HG03571 (cell line): ENCODE results near the gene FOLR1.
"Not testable (repeated sequence)": the region's sequence is repeated elsewhere in the genome, so short reads cannot be mapped to it uniquely, and the experiment has no call there.

Experiments
- ATAC-seq: cut with Tn5 transposase; IDR thresholded peaks from one replicate; pipeline ENCODE4 v1.9.1; 2021; ENCODE audit not compliant: unreplicated experiment

The FOLR1 gene

DNA sequence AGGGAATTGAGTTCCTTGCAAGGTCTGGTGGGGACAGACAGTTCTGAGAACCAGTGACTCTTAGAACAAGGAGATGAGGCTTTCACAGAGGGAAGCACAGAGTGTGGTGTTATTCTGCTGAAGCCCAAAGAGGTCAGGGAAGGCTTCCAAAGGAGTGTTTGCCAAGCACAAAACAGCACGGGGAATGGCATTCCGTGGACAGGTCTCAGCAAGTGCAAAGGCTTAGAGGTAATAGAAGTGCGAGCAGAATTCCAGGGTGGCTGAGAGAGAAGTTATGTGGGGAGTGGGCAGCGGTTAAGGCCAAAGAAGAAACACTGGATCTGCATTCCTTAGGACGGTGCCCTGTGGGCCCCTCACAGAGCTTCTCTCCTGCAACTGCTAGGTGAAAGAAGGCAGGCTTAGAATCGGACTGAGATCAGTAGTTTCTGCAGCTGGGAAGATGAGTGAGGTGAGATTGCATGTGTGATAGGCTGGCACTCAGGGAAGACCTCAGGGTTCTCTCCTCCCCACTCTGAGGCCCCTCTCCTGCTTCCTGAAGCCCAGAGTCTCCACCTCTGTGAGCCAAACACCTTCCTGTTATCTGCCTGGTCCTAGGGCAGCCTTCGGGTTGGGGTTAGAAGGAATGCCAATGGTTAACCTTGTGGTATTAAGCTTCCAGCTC is 10.9 kb upstream of the FOLR1 start:
- ATAC-seq, result not testable (repeated sequence)

GRCh38 chr11:72181553-72181958 is 10.4 kb upstream of the FOLR1 start:
- ATAC-seq, result not testable (repeated sequence)

- ATAC-seq, result no peak
Measured at GRCh38 chr11:72188267-72188666, 3.7 kb upstream of the FOLR1 start.

DNA sequence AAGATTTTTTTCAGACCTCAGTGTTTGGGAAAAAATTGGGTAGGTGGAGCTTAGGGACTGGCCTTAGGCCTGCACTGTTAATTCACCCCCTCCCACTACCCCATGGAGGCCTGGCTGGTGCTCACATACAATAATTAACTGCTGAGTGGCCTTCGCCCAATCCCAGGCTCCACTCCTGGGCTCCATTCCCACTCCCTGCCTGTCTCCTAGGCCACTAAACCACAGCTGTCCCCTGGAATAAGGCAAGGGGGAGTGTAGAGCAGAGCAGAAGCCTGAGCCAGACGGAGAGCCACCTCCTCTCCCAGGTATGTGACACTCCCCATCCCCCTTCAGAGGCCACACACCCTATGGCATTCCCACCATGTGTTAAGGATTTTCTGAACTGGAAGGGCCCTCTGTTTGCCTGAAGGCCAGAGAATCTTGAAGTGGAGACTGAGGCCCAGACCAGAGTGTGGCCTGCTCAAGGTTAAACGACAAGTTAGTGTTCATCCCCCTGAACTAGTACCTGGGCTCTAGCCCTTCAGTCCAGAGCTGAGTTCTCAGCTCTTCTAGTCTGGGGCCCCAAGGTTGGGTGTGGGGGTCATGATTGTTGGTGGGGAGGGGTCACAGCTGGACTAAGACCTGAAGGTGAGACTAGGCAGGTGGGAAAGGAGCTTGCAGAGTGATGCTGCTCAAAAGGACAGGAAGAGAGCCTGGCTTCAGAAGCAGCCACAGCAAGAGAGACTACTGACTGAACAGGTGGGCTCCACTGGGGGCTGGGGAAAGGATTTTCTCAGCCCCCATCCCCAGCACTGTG is 2.3 kb upstream of the FOLR1 start:
- ATAC-seq, result no peak

GRCh38 chr11:72190631-72191071 is 1.3 kb upstream of the FOLR1 start:
- no peak for ATAC-seq

DNA sequence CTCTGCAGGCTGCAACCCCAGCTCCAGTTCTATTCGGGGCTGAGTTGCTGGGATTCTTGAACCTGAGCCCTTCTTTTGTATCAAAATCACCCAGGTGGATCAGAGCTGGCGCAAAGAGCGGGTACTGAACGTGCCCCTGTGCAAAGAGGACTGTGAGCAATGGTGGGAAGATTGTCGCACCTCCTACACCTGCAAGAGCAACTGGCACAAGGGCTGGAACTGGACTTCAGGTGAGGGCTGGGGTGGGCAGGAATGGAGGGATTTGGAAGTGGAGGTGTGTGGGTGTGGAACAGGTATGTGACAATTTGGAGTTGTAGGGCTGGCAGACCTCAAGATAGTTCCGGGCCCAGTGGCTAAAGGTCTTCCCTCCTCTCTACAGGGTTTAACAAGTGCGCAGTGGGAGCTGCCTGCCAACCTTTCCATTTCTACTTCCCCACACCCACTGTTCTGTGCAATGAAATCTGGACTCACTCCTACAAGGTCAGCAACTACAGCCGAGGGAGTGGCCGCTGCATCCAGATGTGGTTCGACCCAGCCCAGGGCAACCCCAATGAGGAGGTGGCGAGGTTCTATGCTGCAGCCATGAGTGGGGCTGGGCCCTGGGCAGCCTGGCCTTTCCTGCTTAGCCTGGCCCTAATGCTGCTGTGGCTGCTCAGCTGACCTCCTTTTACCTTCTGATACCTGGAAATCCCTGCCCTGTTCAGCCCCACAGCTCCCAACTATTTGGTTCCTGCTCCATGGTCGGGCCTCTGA is 3.8 kb downstream of the FOLR1 start:
- ATAC-seq, result no peak

- not testable (repeated sequence) for ATAC-seq
Measured at GRCh38 chr11:72201445-72201844, 9.5 kb downstream of the FOLR1 start.

DNA sequence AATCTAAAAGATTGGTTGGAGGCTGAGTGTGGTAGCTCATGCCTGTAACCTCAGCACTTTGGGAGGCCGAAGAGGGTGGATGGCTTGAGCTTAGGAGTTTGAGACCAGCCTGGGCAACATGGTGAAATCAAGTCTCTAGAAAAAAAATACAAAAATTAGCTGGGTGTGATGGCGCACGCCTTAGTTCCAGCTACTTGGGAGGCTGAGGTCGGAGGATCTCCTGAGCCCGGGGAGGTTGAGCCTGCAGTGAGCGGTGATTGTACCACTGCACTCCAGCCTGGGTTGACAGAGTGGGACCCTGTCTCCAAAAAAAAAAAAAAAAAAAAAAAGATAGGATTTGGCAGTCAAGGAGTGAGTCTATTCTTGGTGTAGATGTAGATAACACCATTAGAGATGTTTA is 10.6 kb downstream of the FOLR1 start:
- ATAC-seq, result no peak

DNA sequence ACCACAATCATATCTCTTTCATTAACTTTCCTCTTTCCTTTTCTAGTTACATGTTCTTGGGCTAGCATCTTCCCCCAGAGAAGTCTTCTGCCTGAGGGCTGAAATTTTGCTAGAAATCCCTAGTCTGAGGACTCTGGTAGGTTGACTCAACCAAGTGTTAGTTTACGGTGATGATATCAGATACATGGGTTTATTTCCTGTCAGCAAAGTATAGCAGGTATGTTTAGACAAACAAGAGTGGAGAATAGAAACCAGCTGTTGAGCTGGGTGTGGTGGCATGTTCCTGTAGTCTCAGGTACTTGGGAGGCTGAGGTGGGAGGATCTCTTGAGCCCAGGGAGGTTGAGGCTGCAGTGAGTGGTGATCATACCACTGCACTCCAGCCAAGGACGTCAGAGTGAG is 11.2 kb downstream of the FOLR1 start:
- no peak for ATAC-seq

DNA sequence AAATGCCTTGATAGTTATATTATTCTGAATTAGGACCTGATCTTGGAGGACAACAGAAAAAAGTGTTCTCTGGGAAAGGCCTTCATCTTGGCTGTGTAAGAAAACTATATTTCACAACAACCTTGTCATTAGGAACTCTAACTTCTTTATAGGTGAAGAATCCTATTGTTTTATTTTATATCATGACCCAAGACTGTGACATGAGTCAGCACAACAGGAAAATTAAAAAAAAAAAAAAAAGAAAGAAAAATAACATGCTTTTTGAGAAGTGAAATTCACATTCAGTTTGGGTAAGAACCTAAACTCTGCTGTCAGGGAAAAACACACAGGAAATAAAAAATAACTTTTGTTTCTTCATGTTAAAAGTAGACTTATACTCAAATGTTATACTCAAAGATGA is 12.9 kb downstream of the FOLR1 start:
- ATAC-seq, result no peak

DNA sequence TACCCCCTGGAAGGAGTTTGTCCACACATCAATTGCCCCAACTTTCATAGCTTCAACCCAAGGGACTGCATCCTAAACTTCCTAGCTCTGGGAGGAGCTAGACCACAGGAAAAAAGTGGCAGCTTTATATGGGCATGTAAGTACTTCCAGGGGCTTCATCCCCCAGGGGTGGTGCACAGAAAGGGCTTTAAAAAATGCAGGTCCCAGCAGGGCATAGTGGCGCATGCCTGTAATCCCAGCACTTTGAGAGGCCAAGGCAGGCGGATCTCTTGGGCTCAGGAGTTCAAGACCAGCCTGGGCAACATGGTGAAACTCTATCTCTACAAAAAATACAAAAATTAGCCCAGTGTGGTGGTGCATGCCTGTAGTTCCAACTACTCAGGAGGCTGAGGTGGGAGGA is 14.9 kb downstream of the FOLR1 start:
- ATAC-seq, result not testable (repeated sequence)

DNA sequence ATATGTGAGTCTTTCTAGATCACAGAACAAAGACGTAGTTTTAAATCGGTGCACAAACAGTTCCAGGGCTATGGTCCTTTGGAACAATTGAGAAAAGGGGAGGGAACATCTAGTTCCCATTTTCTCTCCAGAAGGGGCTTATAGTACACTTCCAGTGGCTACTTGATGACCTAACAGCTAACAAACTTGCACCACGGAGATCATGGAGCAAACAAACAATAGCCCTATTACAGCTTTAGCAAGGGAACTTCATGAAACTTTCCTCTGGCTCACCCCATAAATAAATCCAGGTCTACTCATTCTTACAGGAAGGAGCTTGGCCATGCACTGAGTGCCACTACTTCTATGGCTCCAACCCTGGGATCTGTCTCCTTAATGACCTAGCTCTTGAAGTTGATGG is 16.3 kb downstream of the FOLR1 start:
- ATAC-seq, result no peak

- ATAC-seq, result no peak
Measured at GRCh38 chr11:72209101-72209500, 17.2 kb downstream of the FOLR1 start.

DNA sequence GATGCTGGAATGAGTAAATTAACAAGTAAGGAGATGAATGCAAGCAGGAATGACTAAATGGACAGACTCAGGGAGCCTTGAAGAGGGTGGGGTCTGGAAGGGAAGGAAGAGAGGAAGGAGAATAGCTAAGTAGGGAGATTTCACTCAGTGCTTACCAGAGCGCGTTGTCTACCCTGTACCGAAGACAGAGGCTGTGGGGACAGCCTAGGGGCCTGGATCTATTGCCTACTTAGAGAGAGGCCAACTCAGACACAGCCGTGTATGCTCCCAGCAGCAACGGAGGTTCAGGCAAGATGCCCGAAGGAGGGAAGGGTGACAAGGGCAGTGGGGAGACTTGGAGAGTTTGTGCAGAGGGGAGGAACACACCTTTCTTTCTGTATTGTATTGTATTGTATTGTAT is 24.7 kb downstream of the FOLR1 start, which contains the start of gene FOLR2:
Gene FOLR2 (plus strand): TSS at position 157 of the 400 bp plus-strand sequence. CDS start 1,791 bp downstream, outside the sequence.
- no peak for ATAC-seq

GRCh38 chr11:72217841-72218240 is 25.9 kb downstream of the FOLR1 start:
- ATAC-seq, result no peak

DNA sequence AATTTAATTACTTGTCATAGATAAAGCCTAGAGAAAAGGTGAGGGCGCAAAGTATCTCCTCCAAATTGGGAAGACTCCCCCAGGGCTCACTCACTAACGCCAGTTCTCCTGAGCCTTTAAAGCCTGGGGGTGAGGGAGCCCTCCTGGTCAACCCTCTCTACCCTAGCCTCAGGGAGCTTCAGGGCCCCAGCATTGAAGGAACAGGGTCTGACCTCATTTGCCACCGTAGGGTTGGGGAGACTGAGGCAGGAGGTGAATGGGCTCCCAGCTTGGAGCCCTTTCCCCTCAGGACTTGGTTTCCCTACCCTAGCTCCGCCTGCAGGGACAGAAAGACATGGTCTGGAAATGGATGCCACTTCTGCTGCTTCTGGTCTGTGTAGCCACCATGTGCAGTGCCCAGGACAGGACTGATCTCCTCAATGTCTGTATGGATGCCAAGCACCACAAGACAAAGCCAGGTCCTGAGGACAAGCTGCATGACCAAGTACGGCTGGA is 26.4 kb downstream of the FOLR1 start:
- no peak for ATAC-seq

- no peak for ATAC-seq
Measured at GRCh38 chr11:72220696-72221363, 28.9 kb downstream of the FOLR1 start.

DNA sequence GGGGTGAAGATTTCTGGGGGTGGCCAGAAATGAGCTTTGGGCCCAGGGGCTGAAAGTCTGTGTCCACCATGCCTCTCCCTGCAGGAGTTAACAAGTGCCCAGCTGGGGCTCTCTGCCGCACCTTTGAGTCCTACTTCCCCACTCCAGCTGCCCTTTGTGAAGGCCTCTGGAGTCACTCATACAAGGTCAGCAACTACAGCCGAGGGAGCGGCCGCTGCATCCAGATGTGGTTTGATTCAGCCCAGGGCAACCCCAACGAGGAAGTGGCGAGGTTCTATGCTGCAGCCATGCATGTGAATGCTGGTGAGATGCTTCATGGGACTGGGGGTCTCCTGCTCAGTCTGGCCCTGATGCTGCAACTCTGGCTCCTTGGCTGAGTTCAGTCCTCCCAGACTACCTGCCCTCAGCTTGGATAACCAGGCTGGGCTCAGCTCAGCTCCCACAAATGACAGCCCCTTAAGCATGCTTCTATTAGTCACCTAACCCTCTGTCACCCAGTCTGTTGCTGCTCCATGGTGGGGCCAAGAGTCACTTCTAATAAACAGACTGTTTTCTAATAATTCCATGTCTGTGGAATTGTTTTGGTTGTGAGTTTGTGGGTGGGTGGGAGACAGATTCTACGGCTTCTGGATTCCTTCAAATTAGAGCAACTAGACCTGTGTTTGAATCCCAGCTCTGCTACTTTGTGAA is 29.6 kb downstream of the FOLR1 start:
- no peak for ATAC-seq

GRCh38 chr11:72222106-72222891 is 30.4 kb downstream of the FOLR1 start:
- ATAC-seq, result no peak
